GM21723 (cell line): ENCODE data around the gene PKHD1.
"Not testable (repeated sequence)": the region's sequence is repeated elsewhere in the genome, so short reads cannot be mapped to it uniquely, and the experiment has no call there.

ENCODE experiments used
- ATAC-seq: cut with Tn5 transposase; IDR thresholded peaks from one replicate; pipeline ENCODE4 v1.9.1; 2021; ENCODE audit warnings: mild to moderate bottlenecking, moderate library complexity; ENCODE audit not compliant: unreplicated experiment

Gene PKHD1

GRCh38 chr6:51930602-51931001 lies 156.8 kb downstream of the PKHD1 start:
- ATAC-seq, result no peak

GRCh38 chr6:51929934-51930574 lies 157.4 kb downstream of the PKHD1 start:
- ATAC-seq, result no peak

DNA sequence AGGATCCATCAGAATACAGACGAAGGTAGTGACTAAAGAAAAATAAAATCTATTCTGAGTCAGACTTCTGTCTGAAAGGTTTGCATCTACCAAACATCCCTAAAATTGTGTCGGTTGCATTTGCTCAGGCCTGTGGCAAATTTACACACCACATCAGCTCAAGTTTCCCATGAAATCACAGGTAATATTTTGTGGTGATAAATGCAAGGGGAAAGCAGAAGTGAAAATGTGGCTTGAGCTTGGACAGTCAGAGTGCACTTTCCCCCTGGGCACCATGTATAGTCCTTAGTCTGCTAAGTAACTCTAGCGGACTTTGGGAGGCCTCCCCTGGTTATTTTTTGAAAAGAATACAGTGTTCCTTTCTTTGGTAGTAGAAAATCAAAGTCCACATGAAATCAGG lies 159.1 kb downstream of the PKHD1 start:
- peak; percentile 68 for ATAC-seq

DNA sequence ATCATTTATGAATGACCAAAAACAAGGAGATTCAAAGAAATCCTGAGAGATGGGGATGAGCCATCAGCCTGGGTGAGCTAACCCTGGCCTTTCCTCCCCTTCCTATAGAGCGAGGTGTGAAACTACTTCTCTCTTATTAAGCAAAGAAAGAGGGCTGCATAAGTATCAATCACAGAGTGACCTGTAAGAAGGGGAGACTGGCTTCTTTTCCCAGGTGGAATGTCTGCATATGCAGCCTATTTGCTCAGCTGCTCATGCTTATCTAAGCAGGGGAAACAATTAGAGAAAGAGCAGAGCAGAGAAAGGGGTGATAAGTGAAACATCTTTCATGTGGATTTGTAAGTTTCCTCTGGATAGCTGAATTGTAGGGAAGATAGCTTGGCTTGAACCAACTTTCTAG lies 160.0 kb downstream of the PKHD1 start:
- no peak for ATAC-seq

GRCh38 chr6:51926125-51926524 lies 161.3 kb downstream of the PKHD1 start:
- ATAC-seq, result no peak

DNA sequence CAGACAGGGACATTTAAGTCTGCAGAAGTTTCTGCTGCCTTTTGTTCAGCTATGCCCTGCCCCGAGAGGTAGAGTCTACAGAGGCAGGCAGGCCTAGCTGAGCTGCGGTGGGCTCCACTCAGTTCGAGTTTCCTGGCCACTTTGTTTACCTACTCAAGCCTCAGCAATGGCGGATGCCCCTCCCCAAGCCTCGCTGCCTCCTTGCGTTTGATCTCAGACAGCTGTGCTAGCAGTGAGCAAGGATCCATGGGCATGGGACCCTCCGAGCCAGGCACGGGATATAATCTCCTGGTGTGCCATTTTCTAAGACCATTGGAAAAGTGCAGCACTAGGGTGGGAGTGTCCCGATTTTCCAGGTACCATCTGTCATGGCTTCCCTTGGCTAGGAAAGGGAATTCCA lies 164.9 kb downstream of the PKHD1 start:
- not testable (repeated sequence) for ATAC-seq

DNA sequence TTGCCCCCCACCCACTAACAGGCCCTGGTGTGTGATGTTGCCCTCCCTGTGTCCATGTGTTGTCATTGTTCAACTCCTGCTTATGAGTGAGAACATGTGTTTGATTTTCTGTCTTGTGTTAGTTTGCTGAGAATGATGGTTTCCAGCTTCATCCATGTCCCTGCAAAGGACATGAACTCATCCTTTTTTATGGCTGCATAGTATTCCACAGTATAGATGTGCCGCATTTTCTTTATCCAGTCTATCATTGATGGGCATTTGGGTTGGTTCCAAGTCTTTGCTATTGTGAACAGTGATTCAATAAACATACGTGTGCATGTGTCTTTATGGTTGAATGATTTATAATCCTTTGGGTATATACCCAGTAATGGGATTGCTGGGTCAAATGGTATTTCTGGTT lies 169.1 kb downstream of the PKHD1 start:
- ATAC-seq, result not testable (repeated sequence)

GRCh38 chr6:51915098-51915497 lies 172.3 kb downstream of the PKHD1 start:
- no peak for ATAC-seq

GRCh38 chr6:51913265-51913664 lies 174.1 kb downstream of the PKHD1 start:
- no peak for ATAC-seq

DNA sequence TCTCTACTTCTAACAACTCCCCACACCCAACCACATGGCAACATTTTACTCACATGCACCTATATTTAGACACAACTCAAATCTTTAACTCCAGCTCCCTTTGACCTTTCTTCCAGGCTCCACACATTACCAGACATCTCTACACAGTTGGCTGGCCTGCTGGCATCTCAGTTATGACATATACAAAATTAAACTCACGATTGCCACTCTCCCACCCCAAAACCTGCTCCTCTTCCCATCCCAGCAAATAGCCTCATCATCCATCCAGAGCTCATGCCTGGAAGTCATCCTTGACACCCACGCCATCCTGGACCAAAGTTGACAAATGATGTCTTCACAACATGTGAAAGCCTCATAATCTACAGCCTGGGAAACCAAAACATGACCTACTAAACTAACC lies 176.6 kb downstream of the PKHD1 start:
- no peak for ATAC-seq

GRCh38 chr6:51908243-51908642 lies 179.2 kb downstream of the PKHD1 start:
- ATAC-seq, result no peak

GRCh38 chr6:51901766-51902764 lies 185.3 kb downstream of the PKHD1 start:
- no peak for ATAC-seq

GRCh38 chr6:51893366-51893765 lies 194.0 kb downstream of the PKHD1 start:
- no peak for ATAC-seq

DNA sequence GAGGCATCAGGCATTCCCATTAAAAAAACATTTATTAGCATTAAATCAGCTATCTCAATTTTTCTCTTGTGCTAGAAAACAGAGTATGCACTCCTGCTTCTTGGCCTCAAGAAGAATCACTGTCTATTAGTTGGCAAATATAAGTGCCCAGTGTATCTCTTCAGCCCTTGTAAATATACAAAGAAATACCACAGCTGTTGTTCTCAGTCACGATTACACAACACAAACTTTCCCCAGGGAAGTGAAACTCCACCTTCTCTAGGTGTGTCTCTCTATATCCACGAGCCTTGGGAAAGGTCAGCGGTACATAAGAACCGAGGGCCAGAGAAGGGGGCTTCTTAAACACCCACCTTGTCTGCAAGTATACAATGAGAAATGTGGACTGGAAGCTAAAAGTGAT lies 194.7 kb downstream of the PKHD1 start:
- no peak for ATAC-seq

GRCh38 chr6:51892339-51892738 lies 195.1 kb downstream of the PKHD1 start:
- ATAC-seq, result no peak

DNA sequence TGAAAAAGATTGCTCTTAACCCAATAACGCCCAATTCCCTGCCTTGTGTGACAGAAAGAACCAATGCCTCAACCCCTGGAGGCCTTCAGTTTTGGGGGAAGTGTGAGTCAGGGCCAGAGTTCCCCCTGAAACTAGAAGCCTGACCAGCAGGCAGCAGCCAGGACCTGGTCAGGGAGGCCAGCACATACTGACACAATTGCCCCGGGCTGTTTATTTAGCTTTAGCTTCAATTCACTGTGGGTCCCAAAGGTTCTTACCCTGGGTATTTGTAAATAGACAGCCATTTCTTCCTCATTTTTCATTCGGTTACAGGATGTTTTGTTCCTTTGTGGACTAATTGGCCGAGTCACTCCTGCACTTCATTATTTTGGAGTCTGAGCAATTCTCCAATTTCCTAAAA lies 195.6 kb downstream of the PKHD1 start:
- ATAC-seq, result no peak

GRCh38 chr6:51887859-51888258 lies 199.6 kb downstream of the PKHD1 start:
- no peak for ATAC-seq

DNA sequence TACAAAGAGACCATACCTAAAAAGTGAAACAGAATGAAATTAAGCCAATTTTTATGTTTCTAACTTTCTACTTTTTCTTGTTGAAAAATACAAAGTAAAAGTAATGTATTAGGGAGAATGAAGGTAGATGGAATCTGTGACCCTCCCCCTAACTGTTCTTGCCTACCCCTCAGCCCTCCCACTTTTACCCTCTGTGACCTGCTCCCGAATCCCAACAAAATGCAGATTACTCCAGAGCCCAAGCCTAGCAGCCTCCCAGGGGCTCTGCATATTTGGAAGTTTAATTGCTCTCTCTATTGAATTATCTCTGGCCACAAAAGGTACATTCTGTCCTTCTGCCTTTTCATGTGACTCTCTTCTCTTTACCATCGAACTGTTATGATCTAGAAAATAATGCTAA lies 201.5 kb downstream of the PKHD1 start:
- no peak for ATAC-seq

DNA sequence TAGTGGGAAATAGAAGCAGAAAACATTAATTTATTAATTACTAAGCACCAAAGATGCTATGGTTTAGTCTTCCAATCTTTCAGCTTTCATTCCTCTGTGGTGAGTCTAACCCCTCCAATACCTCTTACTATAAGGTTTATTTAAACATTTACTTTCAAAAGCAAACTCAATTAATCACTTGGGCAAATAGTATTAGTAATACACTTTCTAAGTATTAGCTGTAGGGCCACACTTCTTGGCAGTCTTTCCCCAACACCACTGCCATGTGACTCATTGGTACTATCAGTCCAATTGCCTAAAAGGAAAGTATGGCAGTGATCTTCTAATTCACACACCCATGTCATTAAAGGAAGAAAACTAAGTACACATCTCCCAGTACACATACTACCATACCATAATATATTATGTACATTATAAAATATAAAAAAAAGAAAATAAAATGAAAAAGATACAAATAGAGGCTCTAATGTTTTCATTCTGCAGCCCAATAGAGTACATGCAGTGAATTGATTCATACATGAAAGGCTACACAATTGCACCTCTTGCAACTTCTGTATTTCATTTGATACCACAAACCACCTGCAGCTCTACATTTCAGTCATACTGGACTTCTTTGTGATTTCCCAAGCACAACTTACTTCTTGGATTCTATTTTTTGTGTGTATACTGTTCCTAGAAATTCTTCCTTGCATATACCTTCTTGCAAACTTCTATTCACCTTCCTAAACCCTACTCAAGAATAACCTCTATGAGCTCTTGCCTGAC lies 218.6 kb downstream of the PKHD1 start:
- no peak for ATAC-seq

- no peak for ATAC-seq
Observed at GRCh38 chr6:51866867-51867266, 220.5 kb downstream of the PKHD1 start.

DNA sequence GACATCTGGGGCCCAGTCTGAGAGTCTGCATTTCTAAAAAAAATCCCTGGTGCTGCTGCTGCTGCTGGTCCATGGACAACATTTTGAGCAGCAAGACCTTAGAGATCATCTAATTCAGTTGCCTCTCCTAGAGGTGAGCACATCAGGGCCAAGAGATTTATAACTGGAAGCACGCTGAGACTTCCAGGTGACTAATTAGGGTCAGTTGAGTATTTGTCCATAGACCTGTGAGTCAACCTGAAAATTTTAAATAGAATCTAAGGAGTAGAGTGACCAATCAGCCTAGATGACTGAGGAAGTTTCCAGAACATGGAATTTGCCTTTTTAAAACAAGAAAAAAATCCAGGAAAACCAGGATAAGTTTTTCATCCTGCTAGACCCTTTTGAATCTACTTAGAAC lies 221.4 kb downstream of the PKHD1 start:
- ATAC-seq, result no peak
